Hepatocyte (in vitro differentiated cells): ENCODE data around the gene RXRA.

Source experiments
- CTCF ChIP-seq: fragments of 200-600 bp; sonication (generic); IDR thresholded peaks from 2 replicates; pipeline ENCODE4 v1.5.1; 2016; ENCODE audit warnings: antibody characterized with exemption, mild to moderate bottlenecking; ENCODE audit not compliant: poor library complexity
- EZH2 ChIP-seq: fragments of 200-600 bp; sonication (generic); IDR thresholded peaks from 2 replicates; pipeline ENCODE4 v1.6.1; 2016; ENCODE audit warnings: antibody characterized with exemption, mild to moderate bottlenecking, borderline replicate concordance

DNA sequence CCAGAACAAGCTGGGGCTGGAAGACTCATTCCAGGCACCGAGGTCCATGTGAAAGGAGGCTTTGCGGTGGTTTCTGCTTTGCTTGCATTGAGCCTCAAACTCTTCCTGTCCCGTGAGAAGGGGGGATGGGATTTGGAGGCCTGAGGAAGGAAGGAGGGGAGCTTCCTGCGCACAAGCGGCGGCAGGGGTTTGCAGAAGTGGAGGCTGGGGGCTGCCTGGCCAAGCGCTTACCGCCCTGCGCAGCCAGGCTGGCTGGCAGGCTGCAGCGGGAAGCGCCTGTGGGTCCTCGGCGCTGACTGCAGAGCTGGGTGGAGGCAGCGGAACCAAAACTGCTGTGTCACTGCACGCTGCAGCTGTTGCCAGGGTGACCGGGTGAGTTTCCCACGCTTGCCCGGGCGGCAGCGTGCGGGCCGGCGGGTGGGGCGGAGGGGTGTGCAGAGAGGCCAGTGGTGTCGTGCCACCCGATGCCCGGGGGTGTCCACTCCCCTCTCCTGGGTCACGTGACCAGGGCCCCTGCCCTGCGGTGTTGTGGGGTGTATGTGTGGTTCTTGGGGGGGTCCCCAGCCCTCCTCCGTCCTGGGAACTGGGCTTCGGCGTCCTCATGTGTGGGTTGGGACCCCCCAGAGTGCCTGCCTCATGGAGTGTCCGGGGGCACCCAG, 81.0 kb downstream of the RXRA start:
- TF ChIP-seq EZH2 (no peak), CTCF (no peak)
